NT2/D1 (cell line): ENCODE results near the gene MYCBPAP.

ENCODE experiments used
- SUZ12 ChIP-seq: IDR thresholded peaks from 2 replicates; pipeline ENCODE4 v1.6.1; 2011; ENCODE audit not compliant: insufficient read length, insufficient read depth; ENCODE audit errors: extremely low read depth
- YY1 ChIP-seq: IDR thresholded peaks from 2 replicates; pipeline ENCODE4 v1.6.1; 2011; ENCODE audit not compliant: insufficient read length, insufficient read depth
- ZNF274 ChIP-seq: IDR thresholded peaks from 2 replicates; pipeline ENCODE4 v1.6.1; 2011; ENCODE audit warnings: mild to moderate bottlenecking, low read depth, low read length

- TF ChIP-seq SUZ12 (no peak), ZNF274 (no peak), YY1 (no peak)
Observed at GRCh38 chr17:50551884-50552283, 43.6 kb downstream of the MYCBPAP start.
